GM23248 (cell line): ENCODE results near the gene FAM210A. TPM values are rescaled to one million over a fixed set of nuclear protein-coding genes. Genes with fewer than 3 reads are reported as not detected.

ENCODE experiments used
- DNase-seq: peaks from one replicate; pipeline ENCODE4 v3.0.0-alpha.2; 2015
- H2AFZ ChIP-seq: fragments of 200-600 bp; sonication (generic); 2 replicates; pipeline ENCODE4 v1.6.1; 2016; ENCODE audit warnings: antibody characterized with exemption
- H3F3A ChIP-seq: fragments of 200-600 bp; sonication (generic); 2 replicates; pipeline ENCODE4 v1.6.1; 2016; ENCODE audit warnings: mild to moderate bottlenecking, antibody characterized with exemption, mixed run types; ENCODE audit not compliant: insufficient read depth
- H3K27ac ChIP-seq: fragments of 200-600 bp; sonication (generic); 2 replicates; pipeline ENCODE4 v1.5.1; 2016; ENCODE audit warnings: mild to moderate bottlenecking
- H3K27me3 ChIP-seq: fragments of 200-600 bp; sonication (generic); replicated peaks from 2 replicates; pipeline ENCODE4 v1.6.1; 2016; ENCODE audit warnings: mild to moderate bottlenecking; ENCODE audit not compliant: insufficient read depth
- H3K36me3 ChIP-seq: fragments of 200-600 bp; sonication (generic); 2 replicates; pipeline ENCODE4 v1.6.1; 2016; ENCODE audit warnings: low read depth, mild to moderate bottlenecking
- H3K4me1 ChIP-seq: fragments of 200-600 bp; sonication (generic); 2 replicates; pipeline ENCODE4 v1.6.1; 2016; ENCODE audit warnings: mild to moderate bottlenecking; ENCODE audit not compliant: insufficient read depth
- H3K4me2 ChIP-seq: fragments of 200-600 bp; sonication (generic); one replicate; pipeline ENCODE4 v1.6.1; 2016; ENCODE audit warnings: mild to moderate bottlenecking; ENCODE audit not compliant: unreplicated experiment
- H3K4me3 ChIP-seq: fragments of 200-600 bp; sonication (generic); 2 replicates; pipeline ENCODE4 v1.5.1; 2016; ENCODE audit warnings: mild to moderate bottlenecking
- H3K79me2 ChIP-seq: fragments of 200-600 bp; sonication (generic); 2 replicates; pipeline ENCODE4 v1.6.1; 2016; ENCODE audit warnings: mild to moderate bottlenecking; ENCODE audit not compliant: insufficient read depth
- H3K9ac ChIP-seq: fragments of 200-600 bp; sonication (generic); 2 replicates; pipeline ENCODE4 v1.6.1; 2016; ENCODE audit warnings: mild to moderate bottlenecking
- H3K9me2 ChIP-seq: fragments of 200-600 bp; sonication (generic); 2 replicates; pipeline ENCODE4 v1.6.1; 2016; ENCODE audit warnings: mixed run types, mild to moderate bottlenecking, moderate library complexity; ENCODE audit not compliant: insufficient read depth
- H3K9me3 ChIP-seq: fragments of 200-600 bp; sonication (generic); one replicate; pipeline ENCODE4 v1.6.1; 2017; ENCODE audit warnings: low read depth
- H4K20me1 ChIP-seq: fragments of 200-600 bp; sonication (generic); 2 replicates; pipeline ENCODE4 v1.6.0; 2016; ENCODE audit not compliant: insufficient read depth
- EZH2 ChIP-seq: fragments of 200-600 bp; sonication (generic); IDR thresholded peaks from 2 replicates; pipeline ENCODE4 v1.6.1; 2018; ENCODE audit warnings: antibody characterized with exemption, mild to moderate bottlenecking; ENCODE audit not compliant: insufficient read depth, poor library complexity, severe bottlenecking
- EZH2phosphoT487 ChIP-seq: fragments of 200-600 bp; sonication (generic); IDR thresholded peaks from 2 replicates; pipeline ENCODE4 v1.6.1; 2018; ENCODE audit warnings: antibody characterized with exemption, moderate library complexity, mild to moderate bottlenecking, low read depth; ENCODE audit not compliant: insufficient read depth
- WGBS, 2 experiments: methylation state at CpG; one replicate each; pipeline ENCODE4 v1.1.6; 2015 to 2017; ENCODE audit warnings: low lambda C conversion rate in 2 of 2, low coverage in 1 of 2; ENCODE audit errors: missing lambda C conversion rate in 2 of 2; 5-methylcytosine and 5-hydroxymethylcytosine counted together
- in situ Hi-C: fragments of 300-500 bp; cut with MboI; formaldehyde crosslinking; loops from 2 replicates; pipeline ENCODE4 v1.15.0; 2020
- polyA plus RNA-seq: library from polyadenylated mRNA; unstranded; fragments of >200 nt; fragmentation: Nextera tagmentation; extraction: Ambion mirVana; gene quantifications from 2 replicates; pipeline ENCODE4 v1.2.1, GENCODE V29; 2016
- total RNA-seq: library from RNA; depleted of rRNA; stranded (reverse); fragments of >200 nt; shearing (Covaris generic); gene quantifications from 2 replicates; pipeline ENCODE4 v1.2.3, GENCODE V29; 2014

Gene FAM210A
- total and polyA plus RNA-seq, 2 experiments from 2014 or later, result 14.2 to 24.9 TPM

GRCh38 chr18:13624563-13625237 lies 101.7 kb downstream of the FAM210A start:
- H3K4me2 ChIP-seq, result no peak overlapping the region
- H3K27me3 ChIP-seq, result 0 out of 2 replicates have a peak, but pooled peaks cover 8% of the 10 kb centered on the region
- no peaks in the 10 kb centered on the region for H3K4me1 ChIP-seq
- no peak overlapping the region for H3K9ac ChIP-seq
- H3K9me2 ChIP-seq, result no peaks in the 10 kb centered on the region
- H3K36me3 ChIP-seq, result no peaks in the 10 kb centered on the region
- DNase-seq, result no peak
- in situ Hi-C loops, result loop anchor here (25.0 kb wide), 1 partner anchor 887 kb away; no protein-coding TSS in a partner anchor
- TF ChIP-seq EZH2phosphoT487 (no peak), EZH2 (no peak)
- 65 to 70% methylated on average over 11 of the region's 11 CpGs for WGBS, 2 experiments
- no peaks in the 10 kb centered on the region for H3F3A ChIP-seq
- H3K79me2 ChIP-seq, result no peaks in the 10 kb centered on the region
- no peak overlapping the region for H3K4me3 ChIP-seq
- H2AFZ ChIP-seq, result no peak overlapping the region
- H3K9me3 ChIP-seq, result no peaks in the 10 kb centered on the region
- no peak overlapping the region for H3K27ac ChIP-seq
- H4K20me1 ChIP-seq, result no peaks in the 10 kb centered on the region

DNA sequence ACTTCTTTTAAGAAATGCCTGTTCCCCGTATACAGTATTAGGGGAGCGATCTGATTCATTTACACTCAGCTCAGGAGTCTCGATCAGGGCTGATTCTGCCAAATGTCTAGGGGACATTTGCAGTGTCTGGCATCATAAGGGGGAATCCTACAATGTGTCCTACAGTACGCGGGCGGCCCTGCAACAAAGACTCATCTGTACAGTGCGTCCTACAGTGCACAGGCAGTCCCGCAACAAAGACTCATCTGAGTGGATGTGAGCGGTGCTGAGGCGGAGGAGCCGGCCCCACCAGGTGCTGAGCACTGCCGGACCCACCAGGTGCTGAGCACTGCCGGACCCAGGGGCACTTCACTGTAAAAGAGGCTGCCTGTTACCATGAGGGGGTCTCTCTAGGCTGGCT lies 102.5 kb downstream of the FAM210A start:
- no peaks in the 10 kb centered on the region for H4K20me1 ChIP-seq
- H3K9me3 ChIP-seq, result no peaks in the 10 kb centered on the region

GRCh38 chr18:13623348-13623747 lies 103.0 kb downstream of the FAM210A start:
- H3K27ac ChIP-seq, result no peak overlapping the region
- in situ Hi-C loops, result no loop called here
- TF ChIP-seq EZH2phosphoT487 (no peak), EZH2 (no peak)
- no peaks in the 10 kb centered on the region for H3K9me2 ChIP-seq
- H2AFZ ChIP-seq, result no peak overlapping the region
- H4K20me1 ChIP-seq, result no peaks in the 10 kb centered on the region
- no peak overlapping the region for H3K4me3 ChIP-seq
- H3K27me3 ChIP-seq, result 0 out of 2 replicates have a peak, but pooled peaks cover 1% of the 10 kb centered on the region
- H3K79me2 ChIP-seq, result no peaks in the 10 kb centered on the region
- no peaks in the 10 kb centered on the region for H3K9me3 ChIP-seq
- no peaks in the 10 kb centered on the region for H3K36me3 ChIP-seq
- no peak overlapping the region for H3K9ac ChIP-seq
- 52 to 58% methylated on average over 10 of the region's 10 CpGs for WGBS, 2 experiments
- DNase-seq, result no peak
- no peaks in the 10 kb centered on the region for H3K4me1 ChIP-seq
- no peaks in the 10 kb centered on the region for H3F3A ChIP-seq
- no peak overlapping the region for H3K4me2 ChIP-seq

More for the DNA sequence above, 102.5 kb downstream of the FAM210A start:
- no peak overlapping the region for H3K4me3 ChIP-seq
- no peak overlapping the region for H3K27ac ChIP-seq
- H3K4me2 ChIP-seq, result no peak overlapping the region
- no peaks in the 10 kb centered on the region for H3K4me1 ChIP-seq
- H3K27me3 ChIP-seq, result 0 out of 2 replicates have a peak, but pooled peaks cover 3% of the 10 kb centered on the region
- no peaks in the 10 kb centered on the region for H3K9me2 ChIP-seq
- in situ Hi-C loops, result no loop called here
- no peak overlapping the region for H2AFZ ChIP-seq
- 80 to 82% methylated on average over 13 of the region's 13 CpGs for WGBS, 2 experiments
- no peak overlapping the region for H3K9ac ChIP-seq
- H3K79me2 ChIP-seq, result no peaks in the 10 kb centered on the region
- TF ChIP-seq EZH2 (no peak), EZH2phosphoT487 (no peak)
- H3F3A ChIP-seq, result no peaks in the 10 kb centered on the region
- no peak for DNase-seq
- H3K36me3 ChIP-seq, result no peaks in the 10 kb centered on the region

DNA sequence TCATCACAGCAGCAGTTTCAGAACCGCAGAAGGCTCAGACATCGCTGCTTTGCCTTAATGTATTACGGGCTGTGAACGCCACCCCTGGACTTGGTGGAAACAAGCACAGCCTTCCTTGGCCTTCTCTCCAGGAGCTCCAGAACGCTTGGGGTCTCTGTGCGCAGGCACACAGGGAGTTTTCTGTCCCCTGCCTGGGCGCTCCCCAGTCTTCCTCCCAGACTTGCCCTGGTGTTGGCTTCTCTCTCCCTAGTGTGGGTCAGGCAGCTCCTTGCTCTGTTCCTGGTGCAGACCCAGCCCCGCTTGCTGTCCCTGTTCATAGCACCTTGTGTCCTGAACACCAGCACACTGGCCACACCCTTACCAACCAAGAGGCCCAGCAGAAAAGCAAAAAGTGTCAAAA lies 103.6 kb downstream of the FAM210A start:
- Histone ChIP-seq H3K4me2 (no peak overlapping the region), H3F3A (no peaks in the 10 kb centered on the region), H3K9me3 (no peaks in the 10 kb centered on the region), H2AFZ (no peak overlapping the region), H3K4me1 (no peaks in the 10 kb centered on the region), H3K27ac (no peak overlapping the region), H3K4me3 (no peak overlapping the region), H3K9me2 (no peaks in the 10 kb centered on the region), H4K20me1 (no peaks in the 10 kb centered on the region), H3K36me3 (no peaks in the 10 kb centered on the region), H3K27me3 (peaks cover 6% of the 10 kb centered on the region; the same call in 1 of the 2 replicates), H3K79me2 (no peaks in the 10 kb centered on the region), H3K9ac (no peak overlapping the region)
- no peak for TF ChIP-seq EZH2
- TF ChIP-seq EZH2phosphoT487, result no peak
- in situ Hi-C loops, result no loop called here
- WGBS, 2 experiments, result 75 to 76% methylated on average over 8 of the region's 8 CpGs
- no peak for DNase-seq
